Thymus (tissue), 11 donors: ENCODE data around the gene FHIT. TPM values are rescaled to one million over a fixed set of nuclear protein-coding genes. Genes with fewer than 3 reads are reported as not detected.

ENCODE experiments used
- DNase-seq, 9 donors: peaks; one replicate each; pipeline ENCODE4 v3.0.0-alpha.2; 2013; ENCODE audit warnings: low spot score in 9 of 9, low read depth in 6 of 9, missing footprints in 1 of 9
- H3K27ac ChIP-seq, 2 donors: one replicate each; pipeline ENCODE4 v1.5.1; 2013; ENCODE audit warnings: control low read depth in 1 of 2, low read depth in 1 of 2, low read length in 1 of 2, mild to moderate bottlenecking in 1 of 2, moderate library complexity in 1 of 2
- H3K27me3 ChIP-seq, 2 donors: one replicate each; pipeline ENCODE4 v1.5.1; 2013; ENCODE audit warnings: low read length in 1 of 2; ENCODE audit not compliant: control insufficient read depth in 2 of 2, insufficient read depth in 1 of 2
- H3K36me3 ChIP-seq, 2 donors: one replicate each; pipeline ENCODE4 v1.5.1; 2013; ENCODE audit warnings: low read length in 1 of 2, mild to moderate bottlenecking in 1 of 2, moderate library complexity in 1 of 2; ENCODE audit not compliant: control insufficient read depth in 2 of 2, insufficient read depth in 2 of 2
- H3K4me1 ChIP-seq, 2 donors: one replicate each; pipeline ENCODE4 v1.5.1; 2013; ENCODE audit warnings: low read length in 2 of 2; ENCODE audit not compliant: control insufficient read depth in 2 of 2, insufficient read depth in 2 of 2
- H3K4me3 ChIP-seq, 2 donors: one replicate each; pipeline ENCODE4 v1.5.1; 2013; ENCODE audit warnings: low read length in 2 of 2, control low read depth in 1 of 2, mild to moderate bottlenecking in 1 of 2
- H3K9me3 ChIP-seq, 2 donors: one replicate each; pipeline ENCODE4 v1.5.1; 2013; ENCODE audit warnings: low read length in 1 of 2, mild to moderate bottlenecking in 1 of 2; ENCODE audit not compliant: control insufficient read depth in 2 of 2, insufficient read depth in 1 of 2
- WGBS: extraction: QIAGEN DNeasy Blood & Tissue Kit; methylation state at CpG from one replicate; pipeline ENCODE4 v1.1.7; 2013; 5-methylcytosine and 5-hydroxymethylcytosine counted together
- polyA plus RNA-seq: library from polyadenylated mRNA; stranded (reverse); fragments of 200-250 nt; gene quantifications from one replicate; pipeline ENCODE4 v1.2.3, GENCODE V29; 2013
- total RNA-seq: library from RNA; stranded (reverse); fragments of 120-200 nt; gene quantifications from one replicate; pipeline ENCODE4 v1.2.4, GENCODE V29; 2013
- donor health status: healthy.

Gene FHIT
- total and polyA plus RNA-seq, 2 donors: 9.2 to 13.2 TPM

GRCh38 chr3:60847791-60848190 is 403.5 kb downstream of the FHIT start:
- Histone ChIP-seq H3K27ac (no peak overlapping the region), H3K4me3 (no peak overlapping the region), H3K27me3 (no peaks in the 10 kb centered on the region), H3K9me3 (no peaks in the 10 kb centered on the region), H3K4me1 (no peaks in the 10 kb centered on the region), H3K36me3 (no peaks in the 10 kb centered on the region)
- DNase-seq: no peak
- 44% methylated on average over 2 of the region's 2 CpGs for WGBS

- 80% methylated on average over 1 of the region's 1 CpG for WGBS
- Histone ChIP-seq H3K36me3 (no peaks in the 10 kb centered on the region), H3K9me3 (no peaks in the 10 kb centered on the region), H3K4me1 (no peaks in the 10 kb centered on the region), H3K4me3 (no peak overlapping the region), H3K27me3 (no peaks in the 10 kb centered on the region), H3K27ac (no peak overlapping the region)
- no peak for DNase-seq
These were observed 407.0 kb downstream of the FHIT start for GRCh38 chr3:60844256-60844655.

- no peak overlapping the region for H3K27ac ChIP-seq
- H3K9me3 ChIP-seq: no peaks in the 10 kb centered on the region
- H3K4me3 ChIP-seq: no peak overlapping the region
- H3K36me3 ChIP-seq: no peaks in the 10 kb centered on the region
- no peaks in the 10 kb centered on the region for H3K4me1 ChIP-seq
- H3K27me3 ChIP-seq: no peaks in the 10 kb centered on the region
- WGBS: 99% methylated on average over 2 of the region's 2 CpGs
- DNase-seq: no peak
These were observed 409.9 kb downstream of the FHIT start for GRCh38 chr3:60841355-60841754.

DNA sequence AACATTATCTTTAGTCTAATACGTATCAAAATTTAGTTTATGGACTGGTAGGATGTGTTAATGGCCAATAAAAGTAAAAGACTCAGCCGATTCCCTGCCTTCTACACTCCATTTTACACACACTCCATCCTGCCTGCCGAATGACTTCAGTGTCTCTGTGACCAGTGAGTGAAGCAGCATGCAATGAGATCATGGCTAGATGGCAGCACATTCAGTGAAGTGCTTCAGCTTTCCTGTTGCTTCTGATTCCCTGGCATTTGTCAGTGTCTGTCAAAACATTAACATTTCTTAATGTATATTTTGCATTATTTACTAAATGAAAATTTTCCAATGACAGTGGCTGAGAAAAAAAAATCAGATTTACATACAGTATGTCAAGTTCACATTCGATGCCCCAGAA is 412.0 kb downstream of the FHIT start:
- H3K36me3 ChIP-seq: no peaks in the 10 kb centered on the region
- no peak for DNase-seq
- 96% methylated on average over 4 of the region's 4 CpGs for WGBS
- no peaks in the 10 kb centered on the region for H3K27me3 ChIP-seq
- no peak overlapping the region for H3K27ac ChIP-seq
- no peaks in the 10 kb centered on the region for H3K9me3 ChIP-seq
- H3K4me1 ChIP-seq: no peaks in the 10 kb centered on the region
- H3K4me3 ChIP-seq: no peak overlapping the region

- Histone ChIP-seq H3K4me1 (no peaks in the 10 kb centered on the region), H3K9me3 (no peaks in the 10 kb centered on the region), H3K27me3 (no peaks in the 10 kb centered on the region), H3K27ac (no peak overlapping the region), H3K4me3 (no peak overlapping the region), H3K36me3 (no peaks in the 10 kb centered on the region)
- DNase-seq: no peak
- WGBS: 96% methylated on average over 5 of the region's 5 CpGs
These were observed 415.5 kb downstream of the FHIT start for GRCh38 chr3:60835796-60836195.

DNA sequence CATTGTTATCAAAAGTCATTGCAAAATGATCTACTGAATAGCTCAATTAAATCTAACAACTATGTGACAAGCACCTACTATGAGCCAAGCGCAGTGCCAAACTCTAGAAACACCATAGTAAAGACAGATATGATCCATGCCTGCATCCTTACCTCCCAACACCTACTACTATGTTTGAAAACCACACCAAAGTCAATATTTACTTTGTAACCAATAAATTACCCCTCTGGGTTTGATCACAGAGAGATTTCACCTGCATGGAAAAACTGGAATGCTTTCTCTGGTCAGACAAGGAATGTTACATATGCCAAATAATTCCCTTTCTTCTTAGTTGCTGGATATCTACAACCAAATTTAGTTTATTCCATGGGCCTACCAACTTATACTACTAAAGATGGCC is 422.2 kb downstream of the FHIT start:
- Histone ChIP-seq H3K27ac (no peak overlapping the region), H3K27me3 (no peaks in the 10 kb centered on the region), H3K4me1 (no peaks in the 10 kb centered on the region), H3K9me3 (no peaks in the 10 kb centered on the region), H3K36me3 (no peaks in the 10 kb centered on the region), H3K4me3 (no peak overlapping the region)
- no peak for DNase-seq
- 100% methylated on average over 1 of the region's 1 CpG for WGBS

DNA sequence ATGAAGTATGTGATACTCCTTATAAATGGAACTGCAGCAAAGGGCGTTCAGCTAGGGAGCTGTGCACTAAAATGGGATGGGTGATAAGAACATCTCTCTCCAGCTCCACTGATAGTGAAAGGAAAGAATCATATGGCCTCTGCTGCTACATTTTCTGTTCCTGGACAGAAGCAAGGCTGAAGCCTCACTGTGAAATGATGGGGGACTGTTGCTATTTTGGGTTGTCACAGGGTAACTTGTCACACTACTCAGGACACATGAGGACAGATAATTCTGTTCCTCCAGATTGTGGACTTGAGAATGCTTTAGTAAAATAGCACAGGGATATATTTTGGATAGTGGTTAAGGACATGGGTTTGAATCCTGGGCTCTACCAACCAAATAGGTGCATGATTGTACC is 423.6 kb downstream of the FHIT start:
- Histone ChIP-seq H3K4me3 (no peak overlapping the region), H3K27ac (no peak overlapping the region), H3K4me1 (no peaks in the 10 kb centered on the region), H3K27me3 (no peaks in the 10 kb centered on the region), H3K9me3 (no peaks in the 10 kb centered on the region), H3K36me3 (no peaks in the 10 kb centered on the region)
- 97% methylated on average over 1 of the region's 1 CpG for WGBS
- DNase-seq: no peak

GRCh38 chr3:60826511-60826910 is 424.7 kb downstream of the FHIT start:
- 97% methylated on average over 6 of the region's 6 CpGs for WGBS

GRCh38 chr3:60812502-60812901 is 438.8 kb downstream of the FHIT start:
- Histone ChIP-seq H3K36me3 (no peaks in the 10 kb centered on the region), H3K27me3 (no peaks in the 10 kb centered on the region), H3K4me3 (no peak overlapping the region), H3K27ac (no peak overlapping the region), H3K4me1 (no peaks in the 10 kb centered on the region), H3K9me3 (no peaks in the 10 kb centered on the region)
- no peak for DNase-seq
- WGBS: 90% methylated on average over 2 of the region's 2 CpGs

More at GRCh38 chr3:60826511-60826910, 424.7 kb downstream of the FHIT start:
- Histone ChIP-seq H3K27me3 (no peaks in the 10 kb centered on the region), H3K4me3 (no peak overlapping the region), H3K4me1 (no peaks in the 10 kb centered on the region), H3K9me3 (no peaks in the 10 kb centered on the region), H3K27ac (no peak overlapping the region), H3K36me3 (no peaks in the 10 kb centered on the region)
- DNase-seq: no peak

DNA sequence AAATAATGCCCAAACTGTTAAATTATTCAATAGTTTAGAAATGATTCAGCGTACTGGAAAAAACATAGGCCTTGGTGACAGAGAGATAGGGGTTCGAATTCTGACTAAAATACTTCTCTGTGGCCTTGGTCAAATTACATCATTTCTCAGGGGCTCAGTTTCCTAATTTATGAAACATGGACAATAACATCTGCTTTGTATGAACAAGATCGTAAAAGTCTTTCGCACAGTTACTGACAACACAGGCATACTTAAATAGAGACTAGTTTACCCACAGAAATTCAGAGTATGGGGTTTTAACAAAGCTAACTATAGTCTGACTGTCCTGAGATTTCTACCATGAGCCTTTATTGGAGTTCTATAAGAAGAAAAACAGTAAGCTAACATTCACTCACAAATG is 440.4 kb downstream of the FHIT start:
- H3K27ac ChIP-seq: no peak overlapping the region
- no peaks in the 10 kb centered on the region for H3K36me3 ChIP-seq
- no peak overlapping the region for H3K4me3 ChIP-seq
- H3K9me3 ChIP-seq: no peaks in the 10 kb centered on the region
- no peaks in the 10 kb centered on the region for H3K27me3 ChIP-seq
- DNase-seq: no peak
- no peaks in the 10 kb centered on the region for H3K4me1 ChIP-seq
- 72% methylated on average over 4 of the region's 4 CpGs for WGBS
